Mammary epithelial cell (primary cell): ENCODE measurements around the gene MTX3.

ENCODE experiments used
- CTCF ChIP-seq, 2 donors: IDR thresholded peaks in 1 of 2; conservative IDR thresholded peaks in 1 of 2; 2 replicates each; pipeline ENCODE4 v1.5.1; 2011 to 2012; ENCODE audit warnings: inconsistent platforms in 2 of 2, low read length in 2 of 2, mild to moderate bottlenecking in 2 of 2, control low read depth in 1 of 2, low read depth in 1 of 2; ENCODE audit not compliant: insufficient read depth in 1 of 2; ENCODE audit errors: extremely low read depth in 1 of 2
- EZH2 ChIP-seq: IDR thresholded peaks from 2 replicates; pipeline ENCODE4 v1.6.1; 2012; ENCODE audit warnings: low read length, inconsistent platforms, borderline replicate concordance

GRCh38 chr5:79982136-79982535 is 8.9 kb downstream of the MTX3 start:
- no peak for TF ChIP-seq CTCF (conservative IDR thresholded peaks at IDR 0.05 in 1 of 2, IDR thresholded peaks at IDR 0.05 in 1 of 2; ENCODE audit: extremely low read depth in 1 of 2, insufficient read depth in 1 of 2, low read depth in 1 of 2, low read length in 2 of 2)
- no peak for TF ChIP-seq EZH2
